Measurements from ENCODE around the gene SCAMP4.

- no peak for TF ChIP-seq SIN3A (IDR thresholded peaks at IDR 0.05; ENCODE audit: low read depth)
- no peak for TF ChIP-seq YY1 (IDR thresholded peaks at IDR 0.05; ENCODE audit: extremely low read depth, insufficient replicate concordance, low read depth, low read length)
- no peak for TF ChIP-seq EZH2 (IDR thresholded peaks at IDR 0.05)
- TF ChIP-seq, protein P1, sequence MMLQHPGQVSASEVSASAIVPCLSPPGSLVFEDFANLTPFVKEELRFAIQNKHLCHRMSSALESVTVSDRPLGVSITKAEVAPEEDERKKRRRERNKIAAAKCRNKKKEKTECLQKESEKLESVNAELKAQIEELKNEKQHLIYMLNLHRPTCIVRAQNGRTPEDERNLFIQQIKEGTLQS (IDR thresholded peaks at IDR 0.05) = no peak
- TF ChIP-seq CBX3 (IDR thresholded peaks at IDR 0.05; ENCODE audit: low read depth) = no peak
- no peak for TF ChIP-seq RAD21 (IDR thresholded peaks at IDR 0.05; ENCODE audit: low read depth)
- TF ChIP-seq POLR2AphosphoS5 (IDR thresholded peaks at IDR 0.05; ENCODE audit: low read depth, low read length) = no peak
- TF ChIP-seq, protein P2, sequence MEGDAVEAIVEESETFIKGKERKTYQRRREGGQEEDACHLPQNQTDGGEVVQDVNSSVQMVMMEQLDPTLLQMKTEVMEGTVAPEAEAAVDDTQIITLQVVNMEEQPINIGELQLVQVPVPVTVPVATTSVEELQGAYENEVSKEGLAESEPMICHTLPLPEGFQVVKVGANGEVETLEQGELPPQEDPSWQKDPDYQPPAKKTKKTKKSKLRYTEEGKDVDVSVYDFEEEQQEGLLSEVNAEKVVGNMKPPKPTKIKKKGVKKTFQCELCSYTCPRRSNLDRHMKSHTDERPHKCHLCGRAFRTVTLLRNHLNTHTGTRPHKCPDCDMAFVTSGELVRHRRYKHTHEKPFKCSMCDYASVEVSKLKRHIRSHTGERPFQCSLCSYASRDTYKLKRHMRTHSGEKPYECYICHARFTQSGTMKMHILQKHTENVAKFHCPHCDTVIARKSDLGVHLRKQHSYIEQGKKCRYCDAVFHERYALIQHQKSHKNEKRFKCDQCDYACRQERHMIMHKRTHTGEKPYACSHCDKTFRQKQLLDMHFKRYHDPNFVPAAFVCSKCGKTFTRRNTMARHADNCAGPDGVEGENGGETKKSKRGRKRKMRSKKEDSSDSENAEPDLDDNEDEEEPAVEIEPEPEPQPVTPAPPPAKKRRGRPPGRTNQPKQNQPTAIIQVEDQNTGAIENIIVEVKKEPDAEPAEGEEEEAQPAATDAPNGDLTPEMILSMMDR (IDR thresholded peaks at IDR 0.05 in 2 of 3, conservative IDR thresholded peaks at IDR 0.05 in 1 of 3; ENCODE audit: borderline replicate concordance in 1 of 3, insufficient read depth in 1 of 3, low read depth in 2 of 3, low read length in 2 of 3) = no peak
- TF ChIP-seq TCF7L2 (IDR thresholded peaks at IDR 0.05; ENCODE audit: borderline replicate concordance, extremely low read depth, insufficient read depth, insufficient read length) = no peak
- no peak for TF ChIP-seq ZNF274 (IDR thresholded peaks at IDR 0.05; ENCODE audit: low read depth, low read length)
- no peak for TF ChIP-seq REST (IDR thresholded peaks at IDR 0.05; ENCODE audit: low read depth)
These were observed 2.3 kb upstream of the SCAMP4 start for GRCh38 chr19:1902923-1903322.

Measured in HCT116 (cell line).